Measurements from ENCODE around the gene GPA33.
"Not testable (repeated sequence)": the region's sequence is repeated elsewhere in the genome, so short reads cannot be mapped to it uniquely, and the experiment has no call there.

The GPA33 gene

GRCh38 chr1:167056529-167057231 is 33.5 kb downstream of the GPA33 start:
- no peak for DNase-seq (ENCODE audit: low read depth)

- no peak for DNase-seq (ENCODE audit: low read depth)
Observed at GRCh38 chr1:167054946-167055630, 35.1 kb downstream of the GPA33 start.

GRCh38 chr1:167054531-167054930 is 35.6 kb downstream of the GPA33 start:
- DNase-seq (ENCODE audit: low read depth), result no peak

- no peak for DNase-seq (ENCODE audit: low read depth)
Observed at GRCh38 chr1:167052389-167052788, 37.8 kb downstream of the GPA33 start.

GRCh38 chr1:167051907-167052306 is 38.3 kb downstream of the GPA33 start:
- DNase-seq (ENCODE audit: low read depth), result no peak

- DNase-seq (ENCODE audit: low read depth), result peak; percentile 32
Observed at GRCh38 chr1:167043752-167044488, 46.3 kb downstream of the GPA33 start.

GRCh38 chr1:167033646-167034045 is 56.5 kb downstream of the GPA33 start:
- no peak for DNase-seq (ENCODE audit: low read depth)

GRCh38 chr1:167029553-167029952 is 60.6 kb downstream of the GPA33 start:
- DNase-seq (ENCODE audit: low read depth), result not testable (repeated sequence)

GRCh38 chr1:167022384-167022783 is 67.8 kb downstream of the GPA33 start:
- no peak for DNase-seq (ENCODE audit: low read depth)

- DNase-seq (ENCODE audit: low read depth), result no peak
Observed at GRCh38 chr1:167016100-167016750, 74.0 kb downstream of the GPA33 start.

GRCh38 chr1:167013108-167013929 is 76.9 kb downstream of the GPA33 start:
- DNase-seq (ENCODE audit: low read depth), result no peak

GRCh38 chr1:167012570-167012969 is 77.6 kb downstream of the GPA33 start:
- no peak for DNase-seq (ENCODE audit: low read depth)

- DNase-seq (ENCODE audit: low read depth), result no peak
Observed at GRCh38 chr1:167011560-167012191, 78.5 kb downstream of the GPA33 start.

- no peak for DNase-seq (ENCODE audit: low read depth)
Observed at GRCh38 chr1:167003711-167004110, 86.5 kb downstream of the GPA33 start.

Measured in activated T-cell treated with anti-CD3 and anti-CD28 coated beads for 1 hour (primary cell).